ENCODE measurements around the gene SPATA12.

Gene SPATA12

GRCh38 chr3:57053122-57053521 lies 7.3 kb upstream of the SPATA12 start:
- no peak for DNase-seq (ENCODE audit: low read depth)

- no peak for DNase-seq (ENCODE audit: low read depth)
Measured at GRCh38 chr3:57057351-57057750, 3.1 kb upstream of the SPATA12 start.

GRCh38 chr3:57059411-57059810 lies 1.1 kb upstream of the SPATA12 start:
- no peak for DNase-seq (ENCODE audit: low read depth)

- DNase-seq (ENCODE audit: low read depth), result no peak
Measured at GRCh38 chr3:57061556-57061955, 1.1 kb downstream of the SPATA12 start.

GRCh38 chr3:57062101-57062631 lies 1.7 kb downstream of the SPATA12 start:
- no peak for DNase-seq (ENCODE audit: low read depth)

GRCh38 chr3:57063032-57063431 lies 2.6 kb downstream of the SPATA12 start:
- DNase-seq (ENCODE audit: low read depth), result no peak

GRCh38 chr3:57064001-57064400 lies 3.5 kb downstream of the SPATA12 start:
- no peak for DNase-seq (ENCODE audit: low read depth)

- DNase-seq (ENCODE audit: low read depth), result no peak
Measured at GRCh38 chr3:57064572-57064971, 4.1 kb downstream of the SPATA12 start.

- DNase-seq (ENCODE audit: low read depth), result no peak
Measured at GRCh38 chr3:57065588-57065987, 5.1 kb downstream of the SPATA12 start.

GRCh38 chr3:57066471-57066870 lies 6.0 kb downstream of the SPATA12 start:
- no peak for DNase-seq (ENCODE audit: low read depth)

- DNase-seq (ENCODE audit: low read depth), result no peak
Measured at GRCh38 chr3:57068437-57069089, 8.1 kb downstream of the SPATA12 start.

- DNase-seq (ENCODE audit: low read depth), result no peak
Measured at GRCh38 chr3:57069503-57069902, 9.0 kb downstream of the SPATA12 start.

GRCh38 chr3:57073628-57074027 lies 13.2 kb downstream of the SPATA12 start:
- DNase-seq (ENCODE audit: low read depth), result no peak

- no peak for DNase-seq (ENCODE audit: low read depth)
Measured at GRCh38 chr3:57074135-57074534, 13.7 kb downstream of the SPATA12 start.

GRCh38 chr3:57076422-57076951 lies 16.0 kb downstream of the SPATA12 start:
- no peak for DNase-seq (ENCODE audit: low read depth)

- no peak for DNase-seq (ENCODE audit: low read depth)
Measured at GRCh38 chr3:57077630-57078343, 17.3 kb downstream of the SPATA12 start.

- DNase-seq (ENCODE audit: low read depth), result no peak
Measured at GRCh38 chr3:57078344-57078634, 17.8 kb downstream of the SPATA12 start.

GRCh38 chr3:57078635-57079473 lies 18.4 kb downstream of the SPATA12 start:
- DNase-seq (ENCODE audit: low read depth), result no peak

- DNase-seq (ENCODE audit: low read depth), result no peak
Measured at GRCh38 chr3:57079474-57079831, 19.0 kb downstream of the SPATA12 start.

GRCh38 chr3:57080171-57080570 lies 19.7 kb downstream of the SPATA12 start:
- DNase-seq (ENCODE audit: low read depth), result no peak

GRCh38 chr3:57081173-57081572 lies 20.7 kb downstream of the SPATA12 start:
- DNase-seq (ENCODE audit: low read depth), result no peak

- DNase-seq (ENCODE audit: low read depth), result no peak
Measured at GRCh38 chr3:57082481-57082880, 22.0 kb downstream of the SPATA12 start.

Measured in activated T-cell treated with anti-CD3 and anti-CD28 coated beads for 1 hour (primary cell).